ENCODE data around the gene STON2. TPM values are rescaled to one million over a fixed set of nuclear protein-coding genes. Genes with fewer than 3 reads are reported as not detected.

Gene STON2
- total RNA-seq, 2 experiments from 2014 or later: 0.13 TPM; not detected in 1

DNA sequence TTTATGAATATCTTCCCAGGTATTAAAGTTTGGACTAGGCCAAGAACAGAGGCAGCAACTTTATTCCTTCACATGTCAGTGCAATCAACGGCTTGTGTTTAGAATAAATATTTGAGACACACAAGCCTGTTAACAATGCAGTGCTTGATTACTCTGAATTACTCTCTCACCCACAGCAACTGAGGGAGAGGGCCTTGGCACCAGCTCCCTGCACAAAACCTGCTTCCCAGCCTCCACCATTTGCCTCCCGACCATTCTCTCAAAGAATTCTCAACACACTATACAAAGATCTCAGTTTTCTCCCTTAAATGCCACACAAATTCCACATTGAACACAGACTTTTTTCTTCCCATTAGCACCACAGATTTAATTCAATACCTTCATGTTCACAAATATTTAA is 77.0 kb downstream of the STON2 start:
- CTCF ChIA-PET: no interaction called here
- POLR2A ChIA-PET: no interaction called here
- no peak overlapping the region for H3K27ac Mint-ChIP-seq
- no peak overlapping the region for H3K4me3 Mint-ChIP-seq
- DNase-seq: no peak
- no peaks in the 10 kb centered on the region for H3K9me3 Mint-ChIP-seq (ENCODE audit: insufficient read depth)
- H3K4me1 Mint-ChIP-seq (ENCODE audit: low read depth): no peaks in the 10 kb centered on the region
- no peaks in the 10 kb centered on the region for H3K36me3 Mint-ChIP-seq (ENCODE audit: low read depth)
- no peak for ATAC-seq
- no peaks in the 10 kb centered on the region for H3K27me3 Mint-ChIP-seq (ENCODE audit: low read depth)

- no peaks in the 10 kb centered on the region for H3K27me3 Mint-ChIP-seq (ENCODE audit: low read depth)
- ATAC-seq (no peak), DNase-seq (no peak)
- H3K36me3 Mint-ChIP-seq (ENCODE audit: low read depth): no peaks in the 10 kb centered on the region
- ChIA-PET POLR2A (no interaction called here), CTCF (no interaction called here)
- no peak overlapping the region for H3K4me3 Mint-ChIP-seq
- H3K27ac Mint-ChIP-seq: no peak overlapping the region
- H3K9me3 Mint-ChIP-seq (ENCODE audit: insufficient read depth): no peaks in the 10 kb centered on the region
- no peaks in the 10 kb centered on the region for H3K4me1 Mint-ChIP-seq (ENCODE audit: low read depth)
Measured at GRCh38 chr14:81319946-81320345, 80.2 kb downstream of the STON2 start.

DNA sequence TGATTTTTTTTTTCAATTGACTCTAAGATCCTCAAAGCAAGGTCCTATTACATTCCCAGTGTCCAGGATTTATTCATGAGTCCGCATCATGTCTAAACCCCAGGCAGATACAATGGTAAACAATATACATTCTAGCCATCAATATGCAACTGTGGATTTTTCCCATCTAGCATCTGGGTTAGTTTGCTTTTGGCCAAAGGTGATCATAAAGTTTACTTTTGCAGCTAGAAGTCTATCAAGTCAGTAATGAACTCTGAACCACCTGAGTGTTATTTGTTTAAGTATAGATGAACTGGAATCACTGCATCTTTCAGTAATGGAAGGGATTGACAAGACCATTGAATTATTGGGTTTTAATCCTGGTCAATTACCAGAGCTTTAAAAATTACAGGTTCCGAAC is 80.8 kb downstream of the STON2 start:
- ChIA-PET POLR2A (no interaction called here), CTCF (interaction anchor here (0.9 kb wide), 1 partner anchor 12 kb away, joined by 3 read pairs; no protein-coding TSS in a partner anchor)
- no peak for DNase-seq
- Mint-ChIP-seq H3K27me3 (ENCODE audit: low read depth) (no peaks in the 10 kb centered on the region), H3K9me3 (ENCODE audit: insufficient read depth) (no peaks in the 10 kb centered on the region), H3K36me3 (ENCODE audit: low read depth) (no peaks in the 10 kb centered on the region), H3K27ac (no peak overlapping the region), H3K4me3 (no peak overlapping the region), H3K4me1 (ENCODE audit: low read depth) (no peaks in the 10 kb centered on the region)
- no peak for ATAC-seq

DNA sequence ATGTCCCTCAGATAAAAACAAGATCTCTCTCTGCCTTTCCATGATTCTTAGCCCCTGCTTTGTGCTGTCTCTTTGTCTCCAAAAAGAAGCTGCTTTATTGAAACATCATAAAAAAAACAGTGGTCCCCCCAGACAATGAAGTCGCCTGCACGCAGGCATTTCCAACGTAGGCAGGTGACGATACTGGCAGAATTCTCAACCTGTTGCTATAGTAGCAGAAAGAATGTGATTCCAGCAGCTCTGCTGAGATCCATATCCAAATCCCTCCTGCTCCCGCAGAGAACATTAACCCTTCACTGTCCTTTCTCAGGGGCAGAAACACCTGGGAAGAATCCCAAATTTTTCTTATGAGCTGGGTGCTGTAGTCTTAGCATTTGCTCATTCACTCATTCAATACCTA is 84.8 kb downstream of the STON2 start:
- H3K9me3 Mint-ChIP-seq (ENCODE audit: insufficient read depth): no peaks in the 10 kb centered on the region
- peaks cover 2% of the 10 kb centered on the region for H3K27me3 Mint-ChIP-seq (ENCODE audit: low read depth)
- H3K27ac Mint-ChIP-seq: no peak overlapping the region

GRCh38 chr14:81314443-81315175 is 85.5 kb downstream of the STON2 start:
- Mint-ChIP-seq H3K4me3 (no peak overlapping the region), H3K27me3 (ENCODE audit: low read depth) (peaks cover 2% of the 10 kb centered on the region), H3K4me1 (ENCODE audit: low read depth) (no peaks in the 10 kb centered on the region), H3K9me3 (ENCODE audit: insufficient read depth) (no peaks in the 10 kb centered on the region), H3K36me3 (ENCODE audit: low read depth) (no peaks in the 10 kb centered on the region), H3K27ac (no peak overlapping the region)
- ChIA-PET POLR2A (no interaction called here), CTCF (no interaction called here)
- ATAC-seq: no peak
- no peak for DNase-seq

More for the DNA sequence above, 84.8 kb downstream of the STON2 start:
- Mint-ChIP-seq H3K36me3 (ENCODE audit: low read depth) (no peaks in the 10 kb centered on the region), H3K4me1 (ENCODE audit: low read depth) (no peaks in the 10 kb centered on the region), H3K4me3 (no peak overlapping the region)
- DNase-seq: no peak
- ATAC-seq: no peak
- POLR2A ChIA-PET: no interaction called here
- CTCF ChIA-PET: no interaction called here

DNA sequence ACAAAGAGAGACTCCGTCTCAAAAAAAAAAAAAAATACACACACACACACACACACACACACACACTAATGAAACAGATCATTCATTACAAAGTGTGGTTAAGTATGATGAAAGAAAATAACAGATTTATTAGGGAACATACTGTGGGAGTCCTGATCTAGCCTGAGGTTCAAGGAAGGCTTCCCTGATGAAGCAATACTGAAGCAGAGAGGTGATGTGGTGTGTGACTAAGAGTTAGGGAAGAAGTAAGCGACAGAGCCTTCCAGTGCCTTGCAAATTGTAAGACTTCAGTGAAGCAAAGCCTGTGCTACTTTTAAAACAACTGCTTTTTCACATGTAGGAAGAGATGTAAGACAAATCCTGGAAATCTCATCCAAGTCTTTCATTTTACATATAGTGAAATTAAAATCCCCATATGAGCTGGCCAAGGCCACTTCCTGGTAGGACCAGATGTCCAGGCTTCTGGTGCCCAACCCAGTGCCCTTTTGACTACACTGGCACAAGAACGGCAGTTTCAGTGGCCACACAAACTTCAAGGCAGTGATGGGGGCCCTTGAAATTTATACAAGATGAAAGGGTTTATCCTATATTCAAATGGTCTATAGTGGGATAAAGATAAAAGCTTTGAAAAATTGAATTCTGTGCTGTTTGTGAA is 86.2 kb downstream of the STON2 start:
- no peaks in the 10 kb centered on the region for H3K36me3 Mint-ChIP-seq (ENCODE audit: low read depth)
- DNase-seq: no peak
- POLR2A ChIA-PET: no interaction called here
- no peak overlapping the region for H3K4me3 Mint-ChIP-seq
- ATAC-seq: no peak
- H3K4me1 Mint-ChIP-seq (ENCODE audit: low read depth): no peaks in the 10 kb centered on the region
- CTCF ChIA-PET: no interaction called here
- H3K27ac Mint-ChIP-seq: no peak overlapping the region
- H3K27me3 Mint-ChIP-seq (ENCODE audit: low read depth): peaks cover 2% of the 10 kb centered on the region
- no peaks in the 10 kb centered on the region for H3K9me3 Mint-ChIP-seq (ENCODE audit: insufficient read depth)

DNA sequence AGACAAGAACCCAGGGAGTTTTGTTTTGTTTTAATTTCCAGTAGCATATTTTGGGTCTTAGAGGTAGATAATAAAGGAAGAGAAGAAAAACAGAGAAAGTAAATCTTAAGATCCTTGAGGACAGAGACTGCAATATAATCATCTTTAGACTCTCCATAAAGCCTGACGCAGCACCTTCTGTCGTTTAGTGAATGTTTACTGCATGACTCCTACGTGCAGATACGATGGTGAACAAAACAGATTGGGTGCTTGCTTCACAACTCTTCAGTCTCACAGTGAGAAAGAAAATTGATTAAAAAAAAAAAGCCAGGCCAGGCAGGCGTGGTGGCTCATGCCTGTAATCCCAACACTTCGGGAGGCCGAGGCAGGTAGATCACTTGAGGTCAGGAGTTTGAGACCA is 86.9 kb downstream of the STON2 start:
- DNase-seq: no peak
- Mint-ChIP-seq H3K4me1 (ENCODE audit: low read depth) (no peaks in the 10 kb centered on the region), H3K9me3 (ENCODE audit: insufficient read depth) (no peaks in the 10 kb centered on the region), H3K27me3 (ENCODE audit: low read depth) (peaks cover 2% of the 10 kb centered on the region), H3K4me3 (no peak overlapping the region), H3K36me3 (ENCODE audit: low read depth) (no peaks in the 10 kb centered on the region), H3K27ac (no peak overlapping the region)
- no peak for ATAC-seq
- POLR2A ChIA-PET: no interaction called here
- CTCF ChIA-PET: no interaction called here

- POLR2A ChIA-PET: no interaction called here
- Mint-ChIP-seq H3K4me3 (no peak overlapping the region), H3K9me3 (ENCODE audit: insufficient read depth) (no peaks in the 10 kb centered on the region), H3K27ac (no peak overlapping the region), H3K4me1 (ENCODE audit: low read depth) (no peaks in the 10 kb centered on the region), H3K27me3 (ENCODE audit: low read depth) (peaks cover 2% of the 10 kb centered on the region), H3K36me3 (ENCODE audit: low read depth) (no peaks in the 10 kb centered on the region)
- CTCF ChIA-PET: no interaction called here
- ATAC-seq (no peak), DNase-seq (no peak)
Measured at GRCh38 chr14:81312289-81312876, 87.7 kb downstream of the STON2 start.

- Mint-ChIP-seq H3K4me3 (no peak overlapping the region), H3K27ac (no peak overlapping the region), H3K9me3 (ENCODE audit: insufficient read depth) (no peaks in the 10 kb centered on the region), H3K27me3 (ENCODE audit: low read depth) (peaks cover 2% of the 10 kb centered on the region), H3K36me3 (ENCODE audit: low read depth) (no peaks in the 10 kb centered on the region), H3K4me1 (ENCODE audit: low read depth) (no peaks in the 10 kb centered on the region)
- ATAC-seq (no peak), DNase-seq (no peak)
- ChIA-PET POLR2A (no interaction called here), CTCF (no interaction called here)
Measured at GRCh38 chr14:81311778-81312177, 88.3 kb downstream of the STON2 start.

- no peak overlapping the region for H3K4me3 Mint-ChIP-seq
- H3K36me3 Mint-ChIP-seq (ENCODE audit: low read depth): no peaks in the 10 kb centered on the region
- H3K4me1 Mint-ChIP-seq (ENCODE audit: low read depth): no peaks in the 10 kb centered on the region
- peaks cover 2% of the 10 kb centered on the region for H3K27me3 Mint-ChIP-seq (ENCODE audit: low read depth)
- H3K27ac Mint-ChIP-seq: no peak overlapping the region
- CTCF ChIA-PET: no interaction called here
- ATAC-seq (no peak), DNase-seq (no peak)
- H3K9me3 Mint-ChIP-seq (ENCODE audit: insufficient read depth): no peaks in the 10 kb centered on the region
- POLR2A ChIA-PET: no interaction called here
Measured at GRCh38 chr14:81311141-81311540, 89.0 kb downstream of the STON2 start.

DNA sequence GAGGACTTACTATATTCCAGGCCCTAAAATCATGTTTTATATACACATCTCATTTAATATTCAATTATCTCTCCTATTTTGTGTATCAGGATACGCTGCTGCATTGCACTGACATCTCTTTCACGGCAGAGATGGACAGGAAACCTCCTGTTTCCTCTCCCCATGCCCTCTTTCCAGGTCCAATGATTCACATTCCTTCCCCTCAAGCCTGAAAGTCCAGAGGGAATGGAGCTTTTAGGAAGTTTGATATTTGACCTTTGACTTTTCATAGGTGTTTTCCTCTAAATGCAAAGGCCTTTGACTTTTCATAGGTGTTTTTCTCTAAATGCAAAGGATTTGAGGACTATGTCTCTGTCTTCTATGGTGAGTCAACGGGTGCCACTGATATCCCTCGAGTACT is 89.5 kb downstream of the STON2 start:
- Mint-ChIP-seq H3K27ac (no peak overlapping the region), H3K27me3 (ENCODE audit: low read depth) (peaks cover 2% of the 10 kb centered on the region), H3K4me1 (ENCODE audit: low read depth) (no peaks in the 10 kb centered on the region), H3K9me3 (ENCODE audit: insufficient read depth) (no peaks in the 10 kb centered on the region), H3K4me3 (no peak overlapping the region), H3K36me3 (ENCODE audit: low read depth) (no peaks in the 10 kb centered on the region)
- no peak for DNase-seq
- no peak for ATAC-seq
- ChIA-PET CTCF (no interaction called here), POLR2A (no interaction called here)

- Mint-ChIP-seq H3K36me3 (ENCODE audit: low read depth) (no peaks in the 10 kb centered on the region), H3K4me1 (ENCODE audit: low read depth) (no peaks in the 10 kb centered on the region), H3K9me3 (ENCODE audit: insufficient read depth) (no peaks in the 10 kb centered on the region), H3K27ac (no peak overlapping the region), H3K27me3 (ENCODE audit: low read depth) (peaks cover 2% of the 10 kb centered on the region), H3K4me3 (no peak overlapping the region)
- ChIA-PET POLR2A (no interaction called here), CTCF (no interaction called here)
- ATAC-seq (no peak), DNase-seq (no peak)
Measured at GRCh38 chr14:81309511-81309910, 90.6 kb downstream of the STON2 start.
